Measurements from ENCODE around the gene CSPG4.

CSPG4 gene

GRCh38 chr15:75646112-75646943 lies 66.3 kb downstream of the CSPG4 start:
- no peak for TF ChIP-seq CTCF (IDR thresholded peaks at IDR 0.05; ENCODE audit: control insufficient read depth, insufficient read depth, low read depth, low read length, missing control alignments)
- no peak for DNase-seq (ENCODE audit: low read depth)
- H3K4me3 ChIP-seq (ENCODE audit: control insufficient read depth, low read depth, low read length), result peak overlapping the region; percentile 78

- no peak for DNase-seq (ENCODE audit: low read depth)
- no peak overlapping the region for H3K4me3 ChIP-seq (ENCODE audit: control insufficient read depth, low read depth, low read length)
- no peak for TF ChIP-seq CTCF (IDR thresholded peaks at IDR 0.05; ENCODE audit: control insufficient read depth, insufficient read depth, low read depth, low read length, missing control alignments)
Measured at GRCh38 chr15:75644376-75644775, 68.3 kb downstream of the CSPG4 start.

- no peak for TF ChIP-seq CTCF (IDR thresholded peaks at IDR 0.05; ENCODE audit: control insufficient read depth, insufficient read depth, low read depth, low read length, missing control alignments)
- no peak for DNase-seq (ENCODE audit: low read depth)
- no peak overlapping the region for H3K4me3 ChIP-seq (ENCODE audit: control insufficient read depth, low read depth, low read length)
Measured at GRCh38 chr15:75641603-75642002, 71.0 kb downstream of the CSPG4 start.

GRCh38 chr15:75641179-75641503 lies 71.5 kb downstream of the CSPG4 start:
- no peak overlapping the region for H3K4me3 ChIP-seq (ENCODE audit: control insufficient read depth, low read depth, low read length)
- TF ChIP-seq CTCF (IDR thresholded peaks at IDR 0.05; ENCODE audit: control insufficient read depth, insufficient read depth, low read depth, low read length, missing control alignments), result no peak

GRCh38 chr15:75640483-75641178 lies 72.0 kb downstream of the CSPG4 start:
- H3K4me3 ChIP-seq (ENCODE audit: control insufficient read depth, low read depth, low read length), result peak overlapping the region; percentile 87
- DNase-seq (ENCODE audit: low read depth), result no peak
- no peak for TF ChIP-seq CTCF (IDR thresholded peaks at IDR 0.05; ENCODE audit: control insufficient read depth, insufficient read depth, low read depth, low read length, missing control alignments)

More at GRCh38 chr15:75641179-75641503, 71.5 kb downstream of the CSPG4 start:
- DNase-seq (ENCODE audit: low read depth), result no peak

GRCh38 chr15:75639709-75640482 lies 72.8 kb downstream of the CSPG4 start, which contains the start of gene IMP3:
TSS of gene IMP3 (minus strand) at chr15:75640224. CDS start at chr15:75640168, 56 bp downstream.
- H3K4me3 ChIP-seq (ENCODE audit: control insufficient read depth, low read depth, low read length), result peak within 1 kb of the TSS; percentile 87
- peak; percentile 82 for DNase-seq (ENCODE audit: low read depth)
- no peak for TF ChIP-seq CTCF (IDR thresholded peaks at IDR 0.05; ENCODE audit: control insufficient read depth, insufficient read depth, low read depth, low read length, missing control alignments)
